Measurements from ENCODE around the gene CALHM4.

The CALHM4 gene

DNA sequence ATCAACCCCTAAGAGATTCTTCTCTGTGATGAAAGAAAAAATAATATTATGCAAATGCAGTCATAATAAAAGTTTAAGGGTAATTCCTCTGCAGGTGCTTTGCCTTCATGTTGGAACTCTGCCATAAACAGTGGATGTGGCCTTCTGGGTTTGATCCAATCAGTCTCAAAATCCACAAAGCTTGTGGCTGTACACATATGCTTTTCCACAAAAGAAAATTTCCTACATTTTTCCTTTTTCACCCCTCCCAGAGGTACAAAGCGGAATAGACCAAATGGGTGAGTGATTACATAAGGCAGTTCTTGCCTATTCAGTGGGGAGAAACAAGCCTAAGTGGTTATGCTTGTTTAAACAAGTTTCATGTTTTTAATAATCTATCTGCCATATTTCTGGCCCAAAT, 25.4 kb upstream of the CALHM4 start:
- Histone ChIP-seq H3K9ac (ENCODE audit: low read depth, low read length, poor library complexity) (no peak overlapping the region), H2BK5ac (ENCODE audit: low read length) (no peak overlapping the region), H3K79me1 (ENCODE audit: low read depth, low read length) (no peaks in the 10 kb centered on the region), H3K4me1 (ENCODE audit: control insufficient read depth in 2 of 2, insufficient read depth in 1 of 2, low read depth in 1 of 2, low read length in 2 of 2) (peaks cover 7 to 14% of the 10 kb centered on the region in 2 donors), H3K18ac (ENCODE audit: low read length) (no peak overlapping the region), H3K4me3 (ENCODE audit: low read length in 2 of 2) (no peak overlapping the region), H3K4me2 (ENCODE audit: insufficient read depth, low read length, poor library complexity, severe bottlenecking) (no peak overlapping the region), H3K36me3 (replicated peaks in 1 of 2; ENCODE audit: control insufficient read depth in 2 of 2, insufficient read depth in 2 of 2, low read length in 2 of 2) (no peaks in the 10 kb centered on the region), H4K91ac (ENCODE audit: low read depth, low read length, poor library complexity) (no peak overlapping the region), H2BK12ac (ENCODE audit: low read length) (no peak overlapping the region), H2AK5ac (ENCODE audit: low read depth, low read length) (no peak overlapping the region), H3K4ac (ENCODE audit: low read length) (no peak overlapping the region), H3K27ac (replicated peaks; ENCODE audit: low read length) (no peak overlapping the region), H4K8ac (ENCODE audit: low read depth, low read length) (no peak overlapping the region), H3K27me3 (ENCODE audit: control insufficient read depth in 3 of 3, insufficient read depth in 3 of 3, low read depth in 1 of 3, low read length in 3 of 3) (no peaks in the 10 kb centered on the region), H2BK120ac (ENCODE audit: low read depth, low read length) (no peak overlapping the region), H3K14ac (ENCODE audit: low read length) (no peak overlapping the region), H3K9me3 (replicated peaks in 1 of 2; ENCODE audit: control insufficient read depth in 2 of 2, insufficient read depth in 1 of 2, low read depth in 1 of 2, low read length in 2 of 2) (no peaks in the 10 kb centered on the region), H2AFZ (ENCODE audit: low read length) (no peak overlapping the region), H2BK15ac (ENCODE audit: low read length) (no peak overlapping the region), H3K23ac (ENCODE audit: low read depth, low read length, poor library complexity) (no peak overlapping the region)
- no peak for DNase-seq (ENCODE audit: low spot score)
- WGBS, 2 donors (ENCODE audit: extremely low coverage in 2 of 2, insufficient read length in 2 of 2, insufficient replicate concordance in 1 of 2) = no CpG with 5 or more reads among the region's 1 CpG

GRCh38 chr6:116528780-116529179, 24.8 kb upstream of the CALHM4 start:
- Histone ChIP-seq H3K4ac (ENCODE audit: low read length) (no peak overlapping the region), H3K4me3 (ENCODE audit: low read length in 2 of 2) (no peak overlapping the region), H4K91ac (ENCODE audit: low read depth, low read length, poor library complexity) (no peak overlapping the region), H3K79me1 (ENCODE audit: low read depth, low read length) (no peaks in the 10 kb centered on the region), H3K9me3 (replicated peaks in 1 of 2; ENCODE audit: control insufficient read depth in 2 of 2, insufficient read depth in 1 of 2, low read depth in 1 of 2, low read length in 2 of 2) (no peaks in the 10 kb centered on the region), H4K8ac (ENCODE audit: low read depth, low read length) (no peak overlapping the region), H2AK5ac (ENCODE audit: low read depth, low read length) (no peak overlapping the region), H3K4me2 (ENCODE audit: insufficient read depth, low read length, poor library complexity, severe bottlenecking) (no peak overlapping the region), H3K27me3 (ENCODE audit: control insufficient read depth in 3 of 3, insufficient read depth in 3 of 3, low read depth in 1 of 3, low read length in 3 of 3) (no peaks in the 10 kb centered on the region), H2BK120ac (ENCODE audit: low read depth, low read length) (no peak overlapping the region), H2AFZ (ENCODE audit: low read length) (no peak overlapping the region), H3K18ac (ENCODE audit: low read length) (no peak overlapping the region), H3K14ac (ENCODE audit: low read length) (no peak overlapping the region), H3K9ac (ENCODE audit: low read depth, low read length, poor library complexity) (no peak overlapping the region), H3K36me3 (replicated peaks in 1 of 2; ENCODE audit: control insufficient read depth in 2 of 2, insufficient read depth in 2 of 2, low read length in 2 of 2) (no peaks in the 10 kb centered on the region), H2BK5ac (ENCODE audit: low read length) (no peak overlapping the region), H2BK15ac (ENCODE audit: low read length) (no peak overlapping the region), H3K27ac (replicated peaks; ENCODE audit: low read length) (no peak overlapping the region), H3K23ac (ENCODE audit: low read depth, low read length, poor library complexity) (no peak overlapping the region), H3K4me1 (ENCODE audit: control insufficient read depth in 2 of 2, insufficient read depth in 1 of 2, low read depth in 1 of 2, low read length in 2 of 2) (peaks cover 10 to 20% of the 10 kb centered on the region in 2 donors), H2BK12ac (ENCODE audit: low read length) (no peak overlapping the region)
- no CpG with 5 or more reads among the region's 3 CpGs for WGBS, 2 donors (ENCODE audit: extremely low coverage in 2 of 2, insufficient read length in 2 of 2, insufficient replicate concordance in 1 of 2)
- no peak for DNase-seq (ENCODE audit: low spot score)

- H3K4me3 ChIP-seq (ENCODE audit: low read length in 2 of 2) = no peak overlapping the region
- H2BK15ac ChIP-seq (ENCODE audit: low read length) = no peak overlapping the region
- no peak overlapping the region for H2AFZ ChIP-seq (ENCODE audit: low read length)
- no peak overlapping the region for H2BK12ac ChIP-seq (ENCODE audit: low read length)
- peaks cover 10 to 19% of the 10 kb centered on the region in 2 donors for H3K4me1 ChIP-seq (ENCODE audit: control insufficient read depth in 2 of 2, insufficient read depth in 1 of 2, low read depth in 1 of 2, low read length in 2 of 2)
- H3K27me3 ChIP-seq (ENCODE audit: control insufficient read depth in 3 of 3, insufficient read depth in 3 of 3, low read depth in 1 of 3, low read length in 3 of 3) = no peaks in the 10 kb centered on the region
- DNase-seq (ENCODE audit: low spot score) = no peak
- no peak overlapping the region for H2BK120ac ChIP-seq (ENCODE audit: low read depth, low read length)
- no peaks in the 10 kb centered on the region for H3K79me1 ChIP-seq (ENCODE audit: low read depth, low read length)
- H3K4me2 ChIP-seq (ENCODE audit: insufficient read depth, low read length, poor library complexity, severe bottlenecking) = no peak overlapping the region
- H2BK5ac ChIP-seq (ENCODE audit: low read length) = no peak overlapping the region
- H2AK5ac ChIP-seq (ENCODE audit: low read depth, low read length) = no peak overlapping the region
- WGBS, 2 donors (ENCODE audit: extremely low coverage in 2 of 2, insufficient read length in 2 of 2, insufficient replicate concordance in 1 of 2) = no CpG with 5 or more reads among the region's 3 CpGs
- H3K23ac ChIP-seq (ENCODE audit: low read depth, low read length, poor library complexity) = no peak overlapping the region
- no peak overlapping the region for H3K27ac ChIP-seq (replicated peaks; ENCODE audit: low read length)
- H3K4ac ChIP-seq (ENCODE audit: low read length) = no peak overlapping the region
- no peak overlapping the region for H3K14ac ChIP-seq (ENCODE audit: low read length)
- H3K9ac ChIP-seq (ENCODE audit: low read depth, low read length, poor library complexity) = no peak overlapping the region
- no peaks in the 10 kb centered on the region for H3K9me3 ChIP-seq (replicated peaks in 1 of 2; ENCODE audit: control insufficient read depth in 2 of 2, insufficient read depth in 1 of 2, low read depth in 1 of 2, low read length in 2 of 2)
- no peak overlapping the region for H4K8ac ChIP-seq (ENCODE audit: low read depth, low read length)
- H3K18ac ChIP-seq (ENCODE audit: low read length) = no peak overlapping the region
- no peak overlapping the region for H4K91ac ChIP-seq (ENCODE audit: low read depth, low read length, poor library complexity)
- no peaks in the 10 kb centered on the region for H3K36me3 ChIP-seq (replicated peaks in 1 of 2; ENCODE audit: control insufficient read depth in 2 of 2, insufficient read depth in 2 of 2, low read length in 2 of 2)
Measured at GRCh38 chr6:116529466-116530290, 23.9 kb upstream of the CALHM4 start.

DNA sequence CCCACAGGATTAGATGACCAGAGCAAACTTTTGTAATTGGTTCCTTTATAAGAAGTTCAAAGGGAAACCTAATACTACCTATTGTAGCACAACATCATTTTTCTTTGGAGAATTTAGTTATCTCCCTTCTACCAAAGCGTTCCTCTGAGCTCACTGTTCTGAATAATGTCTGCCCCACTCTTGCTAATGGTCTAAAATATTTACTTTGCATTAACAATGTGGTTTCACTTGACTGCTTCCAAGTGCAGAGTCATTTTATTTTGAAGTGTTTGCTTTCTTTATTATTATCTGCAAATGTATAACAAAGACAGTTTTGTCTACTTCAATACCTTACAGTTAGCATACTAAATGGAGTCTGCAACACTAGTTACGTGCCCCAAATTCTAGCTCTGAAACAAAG, 23.1 kb upstream of the CALHM4 start:
- WGBS, 2 donors (ENCODE audit: extremely low coverage in 2 of 2, insufficient read length in 2 of 2, insufficient replicate concordance in 1 of 2) = no CpG with 5 or more reads among the region's 2 CpGs

More for the DNA sequence above, 23.1 kb upstream of the CALHM4 start:
- Histone ChIP-seq H2AFZ (ENCODE audit: low read length) (no peak overlapping the region), H2AK5ac (ENCODE audit: low read depth, low read length) (no peak overlapping the region), H2BK5ac (ENCODE audit: low read length) (no peak overlapping the region), H3K79me1 (ENCODE audit: low read depth, low read length) (no peaks in the 10 kb centered on the region), H3K4me1 (ENCODE audit: control insufficient read depth in 2 of 2, insufficient read depth in 1 of 2, low read depth in 1 of 2, low read length in 2 of 2) (peaks cover 10 to 19% of the 10 kb centered on the region in 2 donors), H3K4ac (ENCODE audit: low read length) (no peak overlapping the region), H4K91ac (ENCODE audit: low read depth, low read length, poor library complexity) (no peak overlapping the region), H3K27me3 (ENCODE audit: control insufficient read depth in 3 of 3, insufficient read depth in 3 of 3, low read depth in 1 of 3, low read length in 3 of 3) (no peaks in the 10 kb centered on the region), H3K14ac (ENCODE audit: low read length) (no peak overlapping the region), H2BK120ac (ENCODE audit: low read depth, low read length) (no peak overlapping the region), H3K4me2 (ENCODE audit: insufficient read depth, low read length, poor library complexity, severe bottlenecking) (no peak overlapping the region), H3K27ac (replicated peaks; ENCODE audit: low read length) (no peak overlapping the region), H3K9me3 (replicated peaks in 1 of 2; ENCODE audit: control insufficient read depth in 2 of 2, insufficient read depth in 1 of 2, low read depth in 1 of 2, low read length in 2 of 2) (no peaks in the 10 kb centered on the region), H3K23ac (ENCODE audit: low read depth, low read length, poor library complexity) (no peak overlapping the region), H4K8ac (ENCODE audit: low read depth, low read length) (no peak overlapping the region), H2BK12ac (ENCODE audit: low read length) (no peak overlapping the region), H2BK15ac (ENCODE audit: low read length) (no peak overlapping the region), H3K18ac (ENCODE audit: low read length) (no peak overlapping the region), H3K9ac (ENCODE audit: low read depth, low read length, poor library complexity) (no peak overlapping the region), H3K36me3 (replicated peaks in 1 of 2; ENCODE audit: control insufficient read depth in 2 of 2, insufficient read depth in 2 of 2, low read length in 2 of 2) (no peaks in the 10 kb centered on the region), H3K4me3 (ENCODE audit: low read length in 2 of 2) (no peak overlapping the region)
- DNase-seq (ENCODE audit: low spot score) = no peak

Measured in neuronal stem cell (in vitro differentiated cells).